HCT116 (cell line): ENCODE data around the gene APOD. TPM values are rescaled to one million over a fixed set of nuclear protein-coding genes. Genes with fewer than 3 reads are reported as not detected.

Source experiments
- ATAC-seq: fragments of 200-7000 bp; cut with Tn5 transposase; 2 replicates; pipeline ENCODE4 v1.9.1; 2020; ENCODE audit warnings: mild to moderate bottlenecking, moderate library complexity
- BruUV-seq: library from RNA; stranded (reverse); fragments of 400-500 nt; replicated peaks from 2 replicates; lab custom pipeline; 2021; lab: Mats Ljungman, UMichigan
- CTCF ChIA-PET: fragments of 300-600 bp; sonication (Branson Sonifier 250); formaldehyde crosslinking; loops from one replicate; lab custom pipeline; 2021; ENCODE audit warnings: antibody characterized with exemption; lab: Charles Lee
- POLR2A ChIA-PET: fragments of 300-600, 350-600 bp; sonication (Branson Sonifier 250); formaldehyde crosslinking; loops from one replicate; lab custom pipeline; 2021; ENCODE audit warnings: antibody characterized with exemption; lab: Charles Lee
- RAD21 ChIA-PET, 2 experiments: fragments of 300-600 bp; sonication (Branson Sonifier 250); formaldehyde crosslinking; loops; one replicate each; lab custom pipeline; 2023; ENCODE audit warnings: low total read pairs in 2 of 2; ENCODE audit not compliant: uncharacterized antibody in 2 of 2, unreplicated experiment in 2 of 2, low non-redundant PET in 1 of 2; lab: Charles Lee
- DNase-seq: peaks from one replicate; pipeline ENCODE4 v3.0.0-alpha.2; 2010; ENCODE audit warnings: low read depth, low spot score
- H2AFZ ChIP-seq: fragments of 200-600 bp; shearing (Covaris generic), sonication (generic); 2 replicates; pipeline ENCODE4 v1.6.1; 2017; ENCODE audit warnings: low read depth, mixed run types, mixed read lengths, antibody characterized with exemption, low read length; ENCODE audit not compliant: poor library complexity, severe bottlenecking
- H3K27ac ChIP-seq: 2 replicates; pipeline ENCODE4 v1.5.1; 2012; ENCODE audit warnings: low read depth, low read length
- H3K27me3 ChIP-seq: fragments of 200-600 bp; sonication (generic); 2 replicates; pipeline ENCODE4 v1.6.1; 2016; ENCODE audit warnings: mixed run types, low read length, mixed read lengths; ENCODE audit not compliant: insufficient read depth
- H3K36me3 ChIP-seq, 2 experiments: fragments of 200-500 bp in 1 of 2; fragments of 200-600 bp in 1 of 2; sonication (Bioruptor generic) in 1 of 2; sonication (generic) in 1 of 2; 2 replicates each; pipeline versions ENCODE4 v1.5.1 to v1.6.1; 2014 to 2016; ENCODE audit warnings: low read length in 2 of 2, inconsistent platforms in 1 of 2, mixed read lengths in 1 of 2, mixed run types in 1 of 2; ENCODE audit not compliant: insufficient read depth in 2 of 2, control insufficient read depth in 1 of 2
- H3K4me1 ChIP-seq, 2 experiments: fragments of 200-600 bp in 1 of 2; sonication (generic) in 1 of 2; 2 replicates each; pipeline versions ENCODE4 v1.5.1 to v1.6.1; 2012 to 2017; ENCODE audit warnings: low read length in 2 of 2, inconsistent platforms in 1 of 2, mild to moderate bottlenecking in 1 of 2, mixed read lengths in 1 of 2, mixed run types in 1 of 2, moderate library complexity in 1 of 2; ENCODE audit not compliant: insufficient read depth in 2 of 2, control insufficient read depth in 1 of 2
- H3K4me2 ChIP-seq: fragments of 200-600 bp; sonication (generic); 2 replicates; pipeline ENCODE4 v1.6.1; 2017; ENCODE audit warnings: mixed run types, low read length, mixed read lengths
- H3K4me3 ChIP-seq, 2 experiments: fragments of 200-600 bp in 1 of 2; sonication (generic) in 1 of 2; replicated peaks in 1 of 2; 2 replicates each; pipeline ENCODE4 v1.5.1; 2011 to 2016; ENCODE audit warnings: low read length in 2 of 2, control low read depth in 1 of 2, low read depth in 1 of 2, mild to moderate bottlenecking in 1 of 2, mixed read lengths in 1 of 2, mixed run types in 1 of 2
- H3K79me2 ChIP-seq: fragments of 200-600 bp; sonication (generic); 2 replicates; pipeline ENCODE4 v1.6.1; 2017; ENCODE audit warnings: mild to moderate bottlenecking, mixed run types, low read length, moderate library complexity, mixed read lengths; ENCODE audit not compliant: insufficient read depth
- H3K9ac ChIP-seq: fragments of 200-600 bp; sonication (generic); 2 replicates; pipeline ENCODE4 v1.6.1; 2016; ENCODE audit warnings: low read length, mixed read lengths
- H3K9me2 ChIP-seq: fragments of 200-600 bp; sonication (generic), shearing (Covaris generic); 2 replicates; pipeline ENCODE4 v1.6.1; 2017; ENCODE audit warnings: mixed run types, mild to moderate bottlenecking, moderate library complexity; ENCODE audit not compliant: insufficient read depth
- H3K9me3 ChIP-seq, 2 experiments: fragments of 200-500 bp in 1 of 2; fragments of 200-600 bp in 1 of 2; sonication (Bioruptor generic) in 1 of 2; sonication (generic) in 1 of 2; 2 replicates each; pipeline ENCODE4 v1.6.1; 2014 to 2017; ENCODE audit warnings: low read length in 2 of 2, mixed read lengths in 2 of 2, inconsistent platforms in 1 of 2, low read depth in 1 of 2, mild to moderate bottlenecking in 1 of 2, mixed run types in 1 of 2, moderate library complexity in 1 of 2; ENCODE audit not compliant: control insufficient read depth in 1 of 2, insufficient read depth in 1 of 2
- H4K20me1 ChIP-seq: fragments of 200-600 bp; sonication (generic), shearing (Covaris generic); 2 replicates; pipeline ENCODE4 v1.6.1; 2017; ENCODE audit warnings: mixed run types, mild to moderate bottlenecking, moderate library complexity; ENCODE audit not compliant: insufficient read depth
- ATF3 ChIP-seq: IDR thresholded peaks from 2 replicates; pipeline ENCODE4 v1.6.1; 2012
- CBX3 ChIP-seq: IDR thresholded peaks from 2 replicates; pipeline ENCODE4 v1.6.1; 2012; ENCODE audit warnings: low read depth
- CEBPB ChIP-seq: IDR thresholded peaks from 2 replicates; pipeline ENCODE4 v1.6.1; 2012; ENCODE audit warnings: low read depth
- CTCF ChIP-seq, 3 experiments: fragments of 200-600 bp in 1 of 3; sonication (generic) in 1 of 3; IDR thresholded peaks in 2 of 3; conservative IDR thresholded peaks in 1 of 3; 2 replicates each; pipeline ENCODE4 v1.5.1; 2012 to 2017; ENCODE audit warnings: low read depth in 2 of 3, low read length in 2 of 3, antibody characterized with exemption in 1 of 3, borderline replicate concordance in 1 of 3, control low read depth in 1 of 3, mild to moderate bottlenecking in 1 of 3, mixed read lengths in 1 of 3, mixed run types in 1 of 3, moderate library complexity in 1 of 3; ENCODE audit not compliant: insufficient read depth in 1 of 3
- ELF1 ChIP-seq: IDR thresholded peaks from 2 replicates; pipeline ENCODE4 v1.6.1; 2012; ENCODE audit warnings: low read depth, borderline replicate concordance
- EZH2phosphoT487 ChIP-seq: fragments of 200-600 bp; IDR thresholded peaks from 2 replicates; pipeline ENCODE4 v1.6.1; 2018; ENCODE audit warnings: antibody characterized with exemption, borderline replicate concordance
- FOSL1 ChIP-seq: IDR thresholded peaks from 2 replicates; pipeline ENCODE4 v1.6.1; 2012; ENCODE audit warnings: low read depth
- JUND ChIP-seq: IDR thresholded peaks from 2 replicates; pipeline ENCODE4 v1.6.1; 2012
- POLR2A ChIP-seq: IDR thresholded peaks from 2 replicates; pipeline ENCODE4 v1.7.0; 2011; ENCODE audit warnings: borderline replicate concordance; ENCODE audit not compliant: insufficient read depth, insufficient read length; ENCODE audit errors: extremely low read depth
- RAD21 ChIP-seq: IDR thresholded peaks from 2 replicates; pipeline ENCODE4 v1.6.1; 2012; ENCODE audit warnings: low read depth, mild to moderate bottlenecking
- REST ChIP-seq: IDR thresholded peaks from 2 replicates; pipeline ENCODE4 v1.6.1; 2012; ENCODE audit warnings: low read depth
- SIN3A ChIP-seq: IDR thresholded peaks from 2 replicates; pipeline ENCODE4 v1.6.1; 2012; ENCODE audit warnings: low read depth
- SP1 ChIP-seq: IDR thresholded peaks from 2 replicates; pipeline ENCODE4 v1.6.1; 2012; ENCODE audit warnings: low read depth
- SRF ChIP-seq: IDR thresholded peaks from 2 replicates; pipeline ENCODE4 v1.6.1; 2012; ENCODE audit warnings: low read depth
- YY1 ChIP-seq: IDR thresholded peaks from 2 replicates; pipeline ENCODE4 v1.6.1; 2011; ENCODE audit warnings: low read length, low read depth, moderate library complexity, mild to moderate bottlenecking; ENCODE audit not compliant: insufficient replicate concordance; ENCODE audit errors: extremely low read depth
- ZBTB33 ChIP-seq: IDR thresholded peaks from 2 replicates; pipeline ENCODE4 v1.6.1; 2011; ENCODE audit warnings: mild to moderate bottlenecking, low read length, moderate library complexity; ENCODE audit not compliant: insufficient replicate concordance; ENCODE audit errors: extremely low read depth
- ZFX ChIP-seq: fragments of 450-650 bp; IDR thresholded peaks from 2 replicates; pipeline ENCODE4 v1.6.1; 2017
- ZNF274 ChIP-seq: fragments of 200-500 bp; sonication (Bioruptor generic); IDR thresholded peaks from 2 replicates; pipeline ENCODE4 v1.6.1; 2014; ENCODE audit warnings: mild to moderate bottlenecking, low read depth, low read length, inconsistent platforms
- intact Hi-C: fragments of 100-400 bp; cut with micrococcal nuclease; formaldehyde crosslinking; loops from 2 replicates; pipeline ENCODE4 v1.10.0; 2022
- total RNA-seq: library from RNA; stranded (reverse); gene quantifications from one replicate; pipeline ENCODE4 v1.2.1, GENCODE V29; 2021; ENCODE audit not compliant: unreplicated experiment

APOD gene
- total RNA-seq, 1 experiment from 2014 or later: 0.76 TPM

GRCh38 chr3:195522254-195523023 lies 61.3 kb downstream of the APOD start:
- peaks cover 0 to 4% of the 10 kb centered on the region in 2 experiments; a peak in 1 of 4 replicates for H3K36me3 ChIP-seq
- no peak overlapping the region for H3K4me2 ChIP-seq
- H4K20me1 ChIP-seq: no peaks in the 10 kb centered on the region
- H3K9me2 ChIP-seq: no peaks in the 10 kb centered on the region
- RAD21 ChIA-PET: interaction anchor here in 1 of 2 experiments (1.4 kb wide), 1 partner anchor 251 kb away, joined by 4 read pairs; the partner anchor contains the start of gene XXYLT1
- CTCF ChIA-PET: interaction anchor here (0.7 to 9.4 kb wide), 5 partner anchors 243 to 256 kb away, joined by 3 to 142 read pairs (median 3); partner anchors contain the start of gene XXYLT1
- intact Hi-C loops: loop anchor here (1.0 to 5.0 kb wide), 2 partner anchors 251 to 840 kb away; partner anchors contain the start of gene XXYLT1
- H3K4me3 ChIP-seq: no peak overlapping the region
- no peak overlapping the region for H2AFZ ChIP-seq
- no peak for TF ChIP-seq SRF
- no peak for TF ChIP-seq ZBTB33
- TF ChIP-seq JUND: no peak
- no peak for TF ChIP-seq SIN3A
- TF ChIP-seq ZNF274: no peak
- TF ChIP-seq EZH2phosphoT487: no peak
- TF ChIP-seq CBX3: no peak
- TF ChIP-seq YY1: no peak
- TF ChIP-seq RAD21: peak; percentile 93
- no peak for TF ChIP-seq ATF3
- peak; percentile 35 to 96 (median 82); a peak in 5 of 6 replicates for TF ChIP-seq CTCF (IDR thresholded peaks at IDR 0.05 in 2 of 3, conservative IDR thresholded peaks at IDR 0.05 in 1 of 3; ENCODE audit: borderline replicate concordance in 1 of 3, insufficient read depth in 1 of 3, low read depth in 2 of 3, low read length in 2 of 3)
- no peak for TF ChIP-seq REST
- no peak for TF ChIP-seq ZFX
- no peak for TF ChIP-seq POLR2A
- no peak for TF ChIP-seq ELF1
- no peak for TF ChIP-seq SP1
- TF ChIP-seq CEBPB: no peak
- no peak for TF ChIP-seq FOSL1
- no peaks in the 10 kb centered on the region for H3K9me3 ChIP-seq
- no peak overlapping the region for H3K27ac ChIP-seq
- no peak for DNase-seq
- H3K27me3 ChIP-seq: no peaks in the 10 kb centered on the region
- no peaks in the 10 kb centered on the region for H3K4me1 ChIP-seq
- H3K79me2 ChIP-seq: no peaks in the 10 kb centered on the region
- no peak overlapping the region for H3K9ac ChIP-seq
- TSS peak; percentile 21 for BruUV-seq
- POLR2A ChIA-PET: interaction anchor here (2.0 kb wide), 1 partner anchor 251 kb away, joined by 6 read pairs; the partner anchor contains the start of gene XXYLT1
- ATAC-seq: 0 out of 2 replicates have a peak, but pooled peaks have one; percentile 25
